CD4-positive, alpha-beta T cell treated with Interleukin-15 for 1 hour (primary cell): ENCODE measurements around the gene ZNF141.
"Not testable (repeated sequence)": the region's sequence is repeated elsewhere in the genome, so short reads cannot be mapped to it uniquely, and the experiment has no call there.

ENCODE experiments used
- DNase-seq: peaks from one replicate; pipeline ENCODE4 v3.0.0-alpha.2; 2020

Gene ZNF141

DNA sequence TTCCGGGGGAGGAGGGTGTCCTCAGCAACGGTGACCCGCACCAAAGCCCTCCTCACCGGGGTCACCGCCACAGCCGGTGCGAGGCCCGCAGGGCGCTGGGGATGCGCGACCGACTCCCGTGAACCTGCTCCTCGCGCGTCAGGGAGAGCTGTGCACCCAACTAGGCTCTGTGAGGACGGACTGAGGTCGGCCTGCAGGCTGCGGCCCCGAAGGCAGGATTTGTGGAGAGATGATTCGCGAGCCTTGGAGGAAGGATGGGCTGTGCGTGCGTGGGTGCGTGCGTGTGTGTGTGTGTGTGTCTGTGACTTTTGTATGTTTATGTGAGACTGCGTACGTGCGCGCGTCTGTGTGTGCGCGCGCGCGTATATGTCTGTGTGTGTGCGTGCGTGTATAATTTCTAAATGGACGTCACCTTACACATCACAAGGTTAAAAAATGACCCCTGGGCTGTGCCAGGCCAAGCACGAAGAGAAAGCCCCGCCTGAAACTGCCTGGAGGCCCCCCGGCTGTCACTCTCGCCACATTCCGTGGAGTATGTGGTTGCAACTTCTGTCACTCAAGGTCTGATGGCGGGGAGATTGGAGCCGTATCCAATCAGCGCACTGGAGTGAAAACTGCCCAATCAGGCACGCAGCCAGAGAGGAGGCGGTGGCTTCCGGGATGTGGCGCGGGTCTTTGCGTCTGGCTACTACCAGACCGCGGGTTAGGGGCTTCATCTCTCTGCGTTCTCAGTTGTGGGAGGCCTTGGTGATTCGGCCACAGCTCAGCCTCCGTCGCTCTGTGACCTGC lies at the start of gene ZNF141:
ZNF141 (plus strand) TSS at position 672 of the 789 bp plus-strand sequence. CDS start 170 bp downstream, outside the sequence.
- peak; percentile 95 for DNase-seq

DNA sequence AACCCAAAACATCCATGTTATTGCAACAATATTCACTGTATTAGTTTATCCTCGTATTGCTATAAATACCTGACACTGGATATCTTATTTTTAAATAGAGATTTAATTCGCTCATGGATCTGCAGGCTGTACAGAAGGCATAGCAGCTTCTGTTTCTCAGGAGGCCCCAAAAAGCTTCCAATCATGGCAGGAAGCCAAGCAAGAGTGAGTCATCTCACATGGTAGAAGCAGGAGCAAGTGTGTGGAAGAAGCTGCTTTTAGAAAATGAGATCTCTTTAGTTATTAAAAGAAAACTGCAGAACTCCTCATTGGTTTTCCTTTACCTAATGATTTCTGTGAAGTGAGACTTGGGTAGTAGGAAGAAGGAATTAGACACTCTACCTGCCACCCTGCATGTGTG lies 48.7 kb upstream of the ZNF141 start:
- DNase-seq: no peak

DNA sequence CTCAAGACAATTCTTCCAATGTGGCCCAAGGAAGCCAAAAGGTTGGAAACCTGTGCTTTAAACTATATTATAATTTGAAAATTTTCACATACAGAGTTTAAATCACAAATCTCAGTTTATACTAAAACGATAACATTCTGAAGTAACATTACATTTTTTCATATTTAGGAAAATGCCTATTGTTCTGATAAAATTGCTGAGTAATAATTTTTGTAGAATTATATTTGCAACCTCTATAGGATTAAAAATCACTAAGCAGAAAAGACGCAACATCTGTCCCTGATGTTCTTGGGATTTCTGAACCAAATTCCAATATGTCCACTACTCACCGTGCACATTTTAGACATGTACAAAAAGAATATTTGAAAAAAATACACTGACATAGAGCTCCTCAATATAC lies 42.9 kb upstream of the ZNF141 start:
- no peak for DNase-seq

DNA sequence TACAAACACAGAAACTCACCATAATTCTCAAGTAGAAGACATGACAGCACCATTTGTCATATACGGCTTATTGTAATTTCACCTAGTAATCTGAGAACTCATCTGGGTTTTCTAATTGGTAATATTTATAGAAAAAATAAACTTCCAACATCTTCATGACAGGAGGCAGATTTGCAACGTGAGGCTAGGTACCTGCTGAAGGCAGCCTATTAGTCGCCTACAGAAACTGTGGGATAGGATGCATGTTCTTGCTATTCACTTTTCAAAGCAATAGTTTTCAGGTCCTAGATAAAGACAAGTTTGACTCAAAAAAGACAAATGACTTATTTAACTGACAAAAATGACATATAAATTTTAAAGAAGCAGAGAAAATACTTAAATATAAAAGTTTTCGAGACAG lies 35.2 kb upstream of the ZNF141 start:
- no peak for DNase-seq

DNA sequence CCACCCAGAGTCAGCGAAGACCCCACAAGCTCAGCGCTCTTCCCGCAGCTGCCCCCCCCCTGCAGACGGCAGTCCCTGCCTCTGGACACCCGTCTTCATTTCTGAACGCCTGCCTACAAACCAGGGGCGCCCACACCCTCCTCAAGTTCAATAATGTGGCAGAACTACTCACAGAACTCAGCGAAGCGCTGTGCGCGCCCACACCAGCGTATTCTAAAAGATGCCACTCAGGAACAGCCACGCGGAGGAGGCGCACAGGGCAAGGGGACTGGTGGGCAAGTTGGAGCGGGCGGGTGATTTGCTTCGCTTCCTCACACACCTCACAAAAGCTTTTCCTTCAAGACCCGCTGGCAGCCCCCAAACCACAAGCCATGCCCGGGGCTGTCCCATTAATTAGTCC lies 33.1 kb upstream of the ZNF141 start:
- DNase-seq: not testable (repeated sequence)

DNA sequence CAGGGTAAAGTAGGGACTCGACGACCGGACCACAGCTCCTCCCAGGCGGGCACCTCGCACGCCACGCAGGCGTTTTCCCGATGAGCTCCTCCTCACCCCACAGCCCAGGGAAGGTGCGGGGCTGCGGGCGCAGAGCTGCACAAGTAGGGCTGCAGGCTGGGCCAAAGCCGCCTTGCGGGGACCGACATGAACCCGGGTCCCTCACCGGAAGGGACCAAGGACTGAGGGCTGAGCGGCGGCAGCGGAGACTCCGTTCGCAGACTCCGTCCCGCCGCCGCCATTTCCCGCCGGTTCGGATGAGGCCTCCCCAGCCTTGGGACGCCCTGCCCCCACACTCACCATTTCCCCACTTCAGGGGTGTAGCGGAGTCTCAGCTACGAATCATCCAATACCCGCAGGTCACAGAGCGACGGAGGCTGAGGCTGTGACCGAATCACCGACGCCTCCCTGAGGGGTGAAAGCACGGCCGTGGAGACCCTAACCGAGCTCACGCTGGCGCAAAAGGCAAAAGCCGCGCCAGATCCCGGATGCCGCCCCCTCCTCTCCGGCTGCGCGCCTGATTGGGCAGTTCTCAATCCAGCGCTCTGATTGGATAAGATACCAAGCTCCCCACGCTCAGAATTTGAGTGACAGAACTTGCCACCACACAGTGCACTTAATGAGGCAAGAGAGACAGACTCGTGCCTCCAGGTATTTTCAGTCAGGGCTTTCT lies 32.5 kb upstream of the ZNF141 start, which contains the start of gene ZNF732:
ZNF732 (minus strand) TSS at position 506 of the 712 bp plus-strand sequence; CDS start at position 342, 164 bp downstream.
- no peak for DNase-seq

DNA sequence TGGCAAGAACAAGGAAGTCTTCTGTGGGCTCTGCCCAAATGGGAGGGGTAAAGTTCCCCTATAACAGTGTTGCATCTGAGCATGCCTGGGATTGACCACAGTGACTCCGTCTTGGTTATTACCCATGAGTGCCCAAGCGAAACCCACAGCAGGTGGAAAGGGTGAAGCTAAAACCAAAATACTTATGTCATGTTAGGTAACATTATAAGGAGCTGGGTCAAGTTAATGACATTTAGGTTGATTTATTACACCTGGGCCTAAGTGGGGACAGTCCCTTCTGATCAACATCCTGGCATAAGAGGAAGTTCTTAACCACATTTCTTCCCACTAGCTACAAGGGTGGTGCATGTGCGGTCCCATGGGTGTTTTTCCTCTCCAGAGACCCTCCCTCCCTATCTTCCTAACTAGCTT lies 31.1 kb upstream of the ZNF141 start:
- peak; percentile 31 for DNase-seq

DNA sequence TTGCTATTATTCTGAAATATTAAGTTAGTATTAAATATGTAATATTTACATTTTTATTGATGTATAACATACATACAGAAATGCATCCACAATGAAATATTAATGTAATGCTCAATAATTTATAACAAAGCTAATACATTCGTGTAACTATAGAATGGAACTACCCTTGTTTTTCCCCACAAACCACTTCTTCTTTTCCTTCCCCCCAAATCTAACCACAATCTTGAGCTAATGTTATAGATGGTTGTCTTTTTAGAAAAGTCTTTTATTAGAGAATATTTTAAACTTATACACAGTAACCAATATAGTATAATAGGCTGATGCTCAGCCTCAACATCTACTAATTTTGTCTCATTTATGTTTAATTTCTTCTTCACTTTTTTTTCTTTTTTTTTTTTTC lies 27.8 kb upstream of the ZNF141 start:
- no peak for DNase-seq

DNA sequence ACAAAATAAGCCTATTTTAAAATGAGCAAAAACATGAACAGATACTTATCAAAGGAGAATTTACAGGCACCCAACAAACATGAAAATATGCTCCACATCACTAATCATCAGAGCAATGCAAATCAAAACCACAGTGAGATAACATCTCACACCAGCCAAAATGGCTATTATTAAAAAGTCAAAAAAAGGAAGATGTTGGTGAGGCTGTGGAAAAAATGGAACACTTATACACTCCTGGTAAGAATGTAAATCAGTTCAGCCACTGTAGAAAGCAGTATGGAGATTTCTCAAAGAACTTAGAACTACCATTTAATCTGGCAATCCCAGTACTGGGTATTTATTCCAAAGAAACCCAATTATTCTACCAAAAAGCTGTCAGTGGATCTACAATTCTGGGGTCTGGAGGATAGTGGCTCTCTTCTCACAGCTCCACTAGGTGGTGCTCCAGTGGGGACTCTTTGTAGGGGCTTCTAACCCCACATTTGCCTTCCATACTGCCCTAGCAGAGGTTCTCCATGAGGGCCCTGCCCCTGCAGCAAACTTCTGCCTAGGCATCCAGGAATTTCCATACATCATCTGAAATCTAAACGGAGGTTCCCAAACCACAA lies 23.2 kb upstream of the ZNF141 start:
- DNase-seq: no peak

DNA sequence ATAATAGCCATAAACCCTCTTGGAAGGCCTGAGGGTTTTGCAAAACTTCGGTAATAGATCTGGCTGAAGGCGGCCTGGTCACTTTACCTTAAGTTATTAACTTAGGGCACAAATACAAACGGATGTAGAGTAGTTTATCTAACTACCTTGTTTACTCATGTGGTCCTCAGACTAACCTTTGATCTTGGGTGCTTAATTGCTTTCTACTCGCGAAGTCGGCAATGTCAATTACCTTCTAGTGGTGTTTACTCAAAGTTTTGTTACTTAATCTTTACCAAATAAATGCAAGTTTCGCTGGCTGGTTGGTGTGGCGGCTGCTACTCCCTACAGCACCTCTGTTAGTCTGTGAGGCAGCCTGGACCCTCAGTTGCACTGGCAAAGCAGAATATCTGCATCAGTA lies 8.9 kb upstream of the ZNF141 start:
- no peak for DNase-seq

DNA sequence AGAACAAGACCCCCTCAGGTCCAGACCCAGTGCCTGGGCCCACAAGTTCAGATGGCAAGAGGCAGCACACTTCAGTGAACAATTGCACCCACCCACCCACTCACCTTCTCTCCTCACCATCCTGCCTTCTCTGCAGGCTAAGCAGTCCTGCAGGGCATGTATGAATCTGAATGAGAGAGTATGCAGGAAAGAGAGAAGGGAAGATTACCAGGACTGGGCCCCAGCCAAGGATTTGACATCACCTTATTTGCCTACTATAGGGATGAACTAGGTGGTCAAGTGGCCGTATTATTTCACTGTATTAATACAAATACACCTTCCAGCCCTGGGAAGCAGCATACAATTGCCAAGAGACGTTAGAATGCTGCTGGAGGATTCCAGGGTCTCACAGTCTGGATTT lies 2.1 kb upstream of the ZNF141 start:
- DNase-seq: no peak

DNA sequence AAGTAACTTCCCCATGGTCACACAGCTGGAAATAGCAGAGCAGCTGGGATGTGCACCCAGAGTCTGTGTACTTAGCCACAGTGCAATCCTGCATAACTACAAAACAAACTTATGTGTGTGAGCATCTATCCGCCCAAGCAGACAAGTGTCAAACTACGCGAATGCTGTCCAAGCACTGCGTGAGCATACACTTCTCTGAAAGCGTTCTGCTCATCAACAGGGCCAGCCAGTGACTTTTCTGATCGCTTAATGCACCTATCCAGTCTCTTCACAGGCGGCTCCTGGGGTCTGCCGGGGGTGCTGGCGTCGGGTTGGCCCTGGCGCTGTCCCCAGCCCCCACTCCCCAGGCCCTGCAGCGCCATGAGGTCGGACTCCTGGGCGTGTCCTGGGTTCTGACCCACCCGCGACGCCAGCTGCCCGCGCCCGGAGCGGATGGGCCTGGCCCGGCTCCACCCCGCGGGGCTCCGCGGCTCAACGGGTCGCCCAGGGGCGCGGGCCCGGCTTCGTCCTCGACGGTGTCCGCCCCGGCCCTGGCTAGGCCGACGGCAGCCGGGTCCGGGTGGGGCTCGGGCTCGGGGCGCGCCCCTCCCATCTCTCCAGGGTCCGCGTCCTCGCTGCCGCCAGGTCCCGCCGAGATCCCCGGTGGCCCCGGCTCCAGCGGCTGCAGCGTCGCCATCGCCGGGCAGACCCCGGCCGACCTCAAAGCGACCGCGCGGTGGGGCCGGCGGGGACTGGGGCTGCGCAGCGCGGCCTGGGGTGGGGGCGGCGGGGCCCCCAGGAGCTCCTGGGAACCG lies 1.3 kb upstream of the ZNF141 start:
- DNase-seq: no peak

DNA sequence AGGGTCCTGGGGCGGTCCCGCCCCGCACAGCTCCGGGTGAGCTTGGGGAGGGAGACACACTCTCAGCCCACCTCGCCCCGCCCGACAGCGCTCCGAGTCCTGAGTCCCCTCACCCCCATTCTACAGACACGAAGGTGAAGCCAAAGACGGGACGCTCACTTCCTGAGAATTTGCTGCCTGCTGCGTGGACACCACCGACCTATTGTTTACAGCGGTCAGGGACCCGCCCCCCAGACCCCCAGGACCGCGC lies 796 bp upstream of the ZNF141 start:
- DNase-seq: no peak

DNA sequence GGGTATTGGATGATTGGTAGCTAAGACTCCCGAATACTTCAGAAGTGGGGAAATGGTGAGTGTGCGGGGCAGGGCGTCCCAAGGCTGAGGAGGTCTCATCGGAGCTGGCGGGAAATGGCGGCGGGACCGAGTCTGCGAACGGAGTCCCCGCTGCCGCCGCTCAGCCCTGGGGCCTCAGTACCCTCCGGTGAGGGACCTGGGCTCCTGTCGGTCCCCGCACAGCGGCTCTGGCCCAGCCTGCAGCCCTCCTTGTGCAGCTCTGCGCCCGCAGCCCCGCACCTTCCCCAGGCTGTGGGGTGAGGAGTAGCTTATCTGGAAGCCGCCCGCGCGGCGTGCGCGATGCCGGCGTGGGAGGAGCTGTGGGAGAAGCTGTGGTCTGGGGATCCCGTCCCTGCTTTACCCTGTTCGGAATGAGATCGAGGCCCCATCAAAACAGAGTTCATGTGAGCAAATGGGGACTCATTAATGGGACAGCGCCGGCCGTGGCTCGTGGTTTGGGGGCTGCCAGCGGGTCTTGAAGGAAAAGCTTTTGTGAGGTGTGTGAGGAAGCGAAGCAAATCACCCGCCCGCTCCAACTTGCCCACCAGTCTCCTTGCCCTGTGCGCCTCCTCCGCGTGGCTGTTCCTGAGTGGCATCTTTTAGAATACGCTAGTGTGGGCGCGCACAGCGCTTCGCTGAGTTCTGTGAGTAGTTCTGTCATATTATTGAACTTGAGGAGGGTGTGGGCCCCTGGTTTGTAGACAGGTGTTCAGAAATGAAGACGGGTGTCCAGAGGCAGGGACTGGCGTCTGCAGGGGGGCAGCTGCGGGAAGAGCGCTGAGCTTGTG lies 531 bp downstream of the ZNF141 start:
- peak; percentile 37 for DNase-seq

DNA sequence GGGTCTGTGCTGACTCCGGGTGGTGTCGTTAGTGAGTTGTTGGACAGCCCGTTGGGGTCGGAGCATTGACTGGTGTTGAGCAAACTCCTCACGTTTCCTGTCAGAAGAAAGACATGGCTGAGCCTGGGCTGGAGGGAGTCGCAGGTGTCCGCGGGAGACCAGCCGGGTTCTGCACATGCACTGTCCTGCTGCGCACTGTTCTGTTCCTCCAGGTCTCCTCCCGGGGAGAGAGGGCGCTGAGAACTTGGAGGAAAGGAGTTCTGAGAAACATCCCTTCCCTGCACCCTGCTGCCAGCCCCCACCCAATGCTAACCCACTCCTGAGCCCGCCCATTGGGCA lies 1.1 kb downstream of the ZNF141 start:
- DNase-seq: no peak

DNA sequence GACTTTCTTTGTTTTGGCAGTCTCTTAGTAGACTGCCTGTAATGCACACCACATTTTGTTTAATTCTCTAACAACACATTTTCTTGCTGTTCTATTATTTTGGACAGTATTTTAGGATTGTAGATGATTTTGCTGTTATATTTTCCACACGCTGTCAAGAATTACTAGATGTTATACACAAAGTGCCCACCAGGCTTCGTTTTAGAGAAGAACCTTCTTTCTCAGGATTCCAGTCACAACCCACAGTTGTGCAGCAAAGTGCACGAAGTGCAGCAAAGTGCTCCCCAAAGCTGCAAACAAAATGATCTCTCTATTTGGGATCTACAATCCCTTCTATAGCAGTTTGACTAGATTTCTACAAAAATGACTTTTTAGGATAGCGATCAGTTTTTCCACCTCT lies 2.4 kb downstream of the ZNF141 start:
- DNase-seq: no peak

DNA sequence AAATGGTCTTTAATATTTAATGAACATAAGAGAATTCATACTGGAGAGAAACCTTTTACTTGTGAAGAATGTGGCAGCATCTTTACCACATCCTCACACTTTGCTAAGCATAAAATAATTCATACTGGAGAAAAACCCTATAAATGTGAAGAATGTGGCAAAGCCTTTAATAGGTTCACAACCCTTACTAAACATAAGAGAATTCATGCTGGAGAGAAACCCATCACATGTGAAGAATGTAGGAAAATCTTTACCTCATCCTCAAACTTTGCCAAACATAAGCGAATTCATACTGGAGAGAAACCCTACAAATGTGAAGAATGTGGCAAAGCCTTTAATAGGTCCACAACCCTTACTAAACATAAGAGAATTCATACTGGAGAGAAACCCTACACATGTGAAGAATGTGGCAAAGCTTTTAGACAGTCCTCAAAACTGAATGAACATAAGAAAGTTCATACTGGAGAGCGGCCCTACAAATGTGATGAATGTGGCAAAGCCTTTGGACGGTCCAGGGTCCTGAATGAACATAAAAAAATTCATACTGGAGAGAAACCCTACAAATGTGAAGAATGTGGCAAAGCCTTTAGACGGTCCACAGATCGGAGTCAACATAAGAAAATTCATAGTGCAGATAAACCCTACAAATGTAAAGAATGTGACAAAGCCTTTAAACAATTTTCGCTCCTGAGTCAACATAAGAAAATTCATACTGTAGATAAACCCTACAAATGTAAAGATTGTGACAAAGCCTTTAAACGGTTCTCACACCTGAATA lies 35.6 kb downstream of the ZNF141 start:
- DNase-seq: no peak

DNA sequence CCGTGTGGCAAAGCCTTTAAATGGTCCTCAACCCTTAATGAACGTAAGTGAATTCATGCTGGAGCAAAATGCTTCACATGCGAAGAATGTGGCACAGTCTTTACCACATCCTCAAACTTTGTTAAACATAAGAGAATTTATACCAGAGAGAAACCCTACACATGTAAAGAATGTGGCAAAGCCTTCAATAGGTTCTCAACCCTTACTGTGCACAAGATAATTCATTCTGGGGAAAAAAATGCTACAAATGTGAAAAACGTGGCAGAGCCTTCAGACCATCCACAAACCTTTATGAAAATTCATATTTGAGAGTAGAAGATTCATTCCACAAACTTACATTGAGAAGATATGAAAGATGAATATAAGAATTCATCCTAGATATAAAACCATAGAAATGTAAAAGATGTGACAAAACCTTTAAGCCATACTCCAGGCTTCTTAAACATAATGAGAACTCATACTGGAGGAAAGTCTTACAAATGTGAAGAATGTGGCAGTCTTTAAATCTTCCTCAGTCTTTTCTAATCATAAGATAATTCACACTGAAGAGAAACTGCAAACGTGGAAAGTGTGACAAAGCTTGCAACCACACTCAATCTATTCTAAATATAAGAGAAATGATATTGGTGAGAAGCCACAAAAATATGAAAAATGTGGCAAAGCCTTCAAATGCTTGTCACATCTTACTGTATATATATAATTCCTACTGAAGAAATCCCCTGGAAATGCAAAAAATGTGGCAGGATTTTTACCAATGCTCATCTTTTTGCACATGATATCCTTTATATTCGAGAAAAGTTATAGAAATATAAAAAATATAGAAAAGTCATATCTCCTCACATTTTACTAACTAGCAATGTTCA lies 36.9 kb downstream of the ZNF141 start:
- no peak for DNase-seq

DNA sequence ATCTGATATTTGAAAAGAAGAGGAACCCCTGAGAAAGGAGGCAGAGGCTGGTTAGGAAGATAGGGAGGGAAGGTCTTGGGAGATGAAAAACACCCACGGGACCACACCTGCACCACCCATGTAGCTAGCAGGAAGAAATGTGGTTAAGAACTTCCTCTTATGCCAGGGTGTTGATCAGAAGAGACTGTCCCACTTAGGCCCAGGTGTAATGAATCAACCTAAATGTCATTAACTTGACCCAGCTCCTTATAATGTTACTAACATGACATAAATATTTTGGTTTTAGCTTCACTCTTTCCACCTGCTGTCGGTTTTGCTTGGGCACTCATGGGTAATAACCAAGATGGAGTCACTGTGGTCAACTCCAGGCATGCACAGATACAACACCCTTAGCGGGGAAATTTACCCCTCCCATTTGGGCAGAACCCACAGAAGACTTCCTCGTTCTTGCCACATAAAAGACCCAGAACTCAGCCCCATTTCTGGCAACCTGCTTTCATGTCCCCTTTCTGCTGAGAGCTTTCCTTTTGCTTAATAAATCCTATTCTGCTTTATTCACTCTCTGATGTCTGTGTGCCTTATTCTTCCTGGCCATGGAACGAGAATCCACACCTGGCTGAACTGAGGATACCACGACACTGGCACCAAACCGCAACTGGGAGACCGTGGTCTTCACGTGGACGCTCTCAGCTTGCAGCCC lies 46.8 kb downstream of the ZNF141 start:
- no peak for DNase-seq
